WTC11 (cell line): ENCODE measurements around the gene NAV2. TPM values are rescaled to one million over a fixed set of nuclear protein-coding genes. Genes with fewer than 3 reads are reported as not detected.

ENCODE experiments used
- ATAC-seq: fragments of 200-7000 bp; cut with Tn5 transposase; 2 replicates; pipeline ENCODE4 v1.10.0; 2021; ENCODE audit warnings: mild to moderate bottlenecking, moderate library complexity
- CTCF ChIA-PET: fragments of 300-600 bp; sonication (Branson Sonifier 250); formaldehyde crosslinking; loops from one replicate; lab custom pipeline; 2021; ENCODE audit warnings: antibody characterized with exemption; lab: Charles Lee
- POLR2A ChIA-PET: fragments of 350-600 bp; sonication (Branson Sonifier 250); formaldehyde crosslinking; loops from one replicate; lab custom pipeline; 2021; ENCODE audit warnings: antibody characterized with exemption; lab: Charles Lee
- DNase-seq: peaks from one replicate; pipeline ENCODE4 v3.0.0; 2021; ENCODE audit warnings: low spot score
- H3K27ac Mint-ChIP-seq: 2 replicates; pipeline ENCODE4 v1.8.0; 2021; ENCODE audit warnings: mixed read lengths
- H3K27me3 Mint-ChIP-seq: 2 replicates; pipeline ENCODE4 v1.8.0; 2021; ENCODE audit warnings: low read depth, mild to moderate bottlenecking, moderate library complexity, mixed read lengths
- H3K36me3 Mint-ChIP-seq: 2 replicates; pipeline ENCODE4 v1.8.0; 2021; ENCODE audit warnings: mixed read lengths
- H3K4me1 Mint-ChIP-seq: 2 replicates; pipeline ENCODE4 v1.8.0; 2022; ENCODE audit warnings: mixed read lengths
- H3K4me3 Mint-ChIP-seq: 2 replicates; pipeline ENCODE4 v1.8.0; 2021; ENCODE audit warnings: mild to moderate bottlenecking, moderate library complexity, mixed read lengths
- H3K9me3 Mint-ChIP-seq: 2 replicates; pipeline ENCODE4 v1.8.0; 2021; ENCODE audit warnings: mixed read lengths
- AFF4 ChIP-seq: sonication (generic); formaldehyde crosslinking; IDR thresholded peaks from 2 replicates; pipeline ENCODE4 v1.8.1; 2023; ENCODE audit warnings: mild to moderate bottlenecking, missing genetic modification reagents, borderline replicate concordance
- ATF2 ChIP-seq: sonication (generic); formaldehyde crosslinking; IDR thresholded peaks from 2 replicates; pipeline ENCODE4 v1.8.1; 2022; ENCODE audit warnings: low read depth, missing genetic modification reagents, borderline replicate concordance
- E2F4 ChIP-seq: sonication (generic); formaldehyde crosslinking; IDR thresholded peaks from 2 replicates; pipeline ENCODE4 v1.8.1; 2022; ENCODE audit warnings: low read depth, mild to moderate bottlenecking, moderate library complexity, missing genetic modification reagents, borderline replicate concordance
- E2F5 ChIP-seq: sonication (generic); formaldehyde crosslinking; IDR thresholded peaks from 2 replicates; pipeline ENCODE4 v1.8.1; 2022; ENCODE audit warnings: mild to moderate bottlenecking, moderate library complexity, missing genetic modification reagents
- ELF4 ChIP-seq: sonication (generic); formaldehyde crosslinking; IDR thresholded peaks from 2 replicates; pipeline ENCODE4 v1.8.1; 2022; ENCODE audit warnings: low read depth, mild to moderate bottlenecking, moderate library complexity, missing genetic modification reagents
- ERG ChIP-seq: fragments of 250-450 bp; sonication (Bioruptor Pico); IDR thresholded peaks from 2 replicates; pipeline ENCODE4 v1.8.0; 2021; ENCODE audit warnings: mild to moderate bottlenecking
- FOXJ3 ChIP-seq: sonication (generic); formaldehyde crosslinking; IDR thresholded peaks from 2 replicates; pipeline ENCODE4 v1.9.0; 2021; ENCODE audit warnings: missing genetic modification reagents, mild to moderate bottlenecking, borderline replicate concordance
- GABPB1 ChIP-seq: sonication (generic); formaldehyde crosslinking; IDR thresholded peaks from 2 replicates; pipeline ENCODE4 v1.8.1; 2023; ENCODE audit warnings: mild to moderate bottlenecking, missing genetic modification reagents
- MXD4 ChIP-seq: fragments of 250-450 bp; sonication (Bioruptor Pico); IDR thresholded peaks from 2 replicates; pipeline ENCODE4 v1.8.0; 2021; ENCODE audit warnings: mild to moderate bottlenecking, moderate library complexity, borderline replicate concordance
- MYBL2 ChIP-seq: sonication (generic); formaldehyde crosslinking; IDR thresholded peaks from 2 replicates; pipeline ENCODE4 v1.8.1; 2023; ENCODE audit warnings: mild to moderate bottlenecking, moderate library complexity, missing genetic modification reagents
- NFATC4 ChIP-seq: fragments of 250-450 bp; sonication (Bioruptor Pico); IDR thresholded peaks from 2 replicates; pipeline ENCODE4 v1.9.0; 2021; ENCODE audit warnings: mild to moderate bottlenecking
- NFYB ChIP-seq: sonication (generic); formaldehyde crosslinking; conservative IDR thresholded peaks from 2 replicates; pipeline ENCODE4 v1.8.0; 2022; ENCODE audit warnings: low read depth, missing genetic modification reagents
- NR2C2 ChIP-seq: sonication (generic); formaldehyde crosslinking; IDR thresholded peaks from 2 replicates; pipeline ENCODE4 v1.8.0; 2022; ENCODE audit warnings: mild to moderate bottlenecking, missing genetic modification reagents
- RELA ChIP-seq: sonication (generic); formaldehyde crosslinking; IDR thresholded peaks from 2 replicates; pipeline ENCODE4 v1.8.1; 2022; ENCODE audit warnings: missing genetic modification reagents, mild to moderate bottlenecking, borderline replicate concordance
- SMAD4 ChIP-seq: sonication (generic); formaldehyde crosslinking; IDR thresholded peaks from 2 replicates; pipeline ENCODE4 v1.8.0; 2022; ENCODE audit warnings: mild to moderate bottlenecking, missing genetic modification reagents
- ZNF138 ChIP-seq: sonication (generic); formaldehyde crosslinking; conservative IDR thresholded peaks from 2 replicates; pipeline ENCODE4 v1.8.1; 2022; ENCODE audit warnings: mild to moderate bottlenecking, moderate library complexity, missing genetic modification reagents
- ZNF671 ChIP-seq: fragments of 250-450 bp; sonication (Bioruptor Pico); IDR thresholded peaks from 2 replicates; pipeline ENCODE4 v1.8.0; 2021; ENCODE audit warnings: mild to moderate bottlenecking
- total RNA-seq: library from RNA; stranded (reverse); gene quantifications from 3 replicates; pipeline ENCODE4 v1.2.3, GENCODE V29; 2021
- TF ChIP-seq, protein P1 (sequence below): sonication (generic); formaldehyde crosslinking; IDR thresholded peaks from 2 replicates; pipeline ENCODE4 v1.8.0; 2022; ENCODE audit warnings: mild to moderate bottlenecking, missing genetic modification reagents
- TF ChIP-seq, protein P2 (sequence below): sonication (generic); formaldehyde crosslinking; IDR thresholded peaks from 2 replicates; pipeline ENCODE4 v1.8.0; 2022; ENCODE audit warnings: missing genetic modification reagents
- TF ChIP-seq, protein P3 (sequence below): fragments of 250-450 bp; sonication (Bioruptor Pico); IDR thresholded peaks from 2 replicates; pipeline ENCODE4 v1.9.0; 2021; ENCODE audit warnings: mild to moderate bottlenecking

NAV2 gene
- total RNA-seq, 1 experiment from 2014 or later: 42.8 TPM

DNA sequence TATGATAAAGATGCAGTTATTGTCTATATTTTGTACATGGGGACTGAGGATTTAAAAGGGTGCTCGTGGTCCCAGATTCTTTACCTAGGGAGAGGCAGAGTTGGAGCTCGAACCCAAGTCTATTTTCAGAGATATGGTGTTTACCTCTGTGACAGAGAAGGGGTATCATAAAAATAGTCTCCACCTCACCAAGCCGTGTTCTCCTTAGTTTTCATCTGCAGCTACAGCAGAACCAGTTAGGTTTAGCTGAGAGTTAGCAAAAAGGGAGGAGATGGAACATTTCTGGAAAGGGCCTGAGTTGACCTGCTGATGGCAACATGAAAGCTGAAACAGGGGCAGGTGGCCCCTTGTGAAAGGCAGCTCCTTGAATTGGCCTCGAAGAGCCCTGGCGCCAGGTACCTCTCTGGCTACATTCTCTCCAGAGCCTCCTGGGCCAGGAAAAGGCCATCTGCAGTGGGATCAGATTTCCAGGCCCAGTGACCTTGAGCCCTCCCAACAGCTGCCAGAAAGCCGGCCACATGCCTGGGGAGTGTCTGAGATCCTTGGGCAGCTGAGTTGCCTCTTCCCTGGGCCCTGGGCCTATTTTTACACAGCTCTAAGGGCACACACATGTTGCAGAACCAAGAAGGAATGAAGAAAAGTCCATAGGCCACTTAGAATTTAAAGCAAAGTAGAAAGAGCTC is 136.6 kb downstream of the NAV2 start:
- H3K4me3 Mint-ChIP-seq: no peak overlapping the region
- ChIA-PET POLR2A (interaction anchor here (1.8 kb wide), 1 partner anchor 15 kb away, joined by 5 read pairs; no protein-coding TSS in a partner anchor), CTCF (interaction anchor here (0.6 to 1.9 kb wide), 4 partner anchors 22 to 72 kb away, joined by 3 to 8 read pairs (median 4); no protein-coding TSS in a partner anchor)
- H3K36me3 Mint-ChIP-seq: peaks cover 32% of the 10 kb centered on the region
- H3K4me1 Mint-ChIP-seq: peaks cover 52% of the 10 kb centered on the region
- H3K27me3 Mint-ChIP-seq: no peaks in the 10 kb centered on the region
- ATAC-seq: no peak
- no peak for TF ChIP-seq ELF4 (CRISPR knock-in tag)
- TF ChIP-seq MYBL2 (CRISPR knock-in tag): no peak
- no peak for TF ChIP-seq AFF4 (CRISPR knock-in tag)
- no peak for TF ChIP-seq SMAD4 (CRISPR knock-in tag)
- TF ChIP-seq, protein P1, sequence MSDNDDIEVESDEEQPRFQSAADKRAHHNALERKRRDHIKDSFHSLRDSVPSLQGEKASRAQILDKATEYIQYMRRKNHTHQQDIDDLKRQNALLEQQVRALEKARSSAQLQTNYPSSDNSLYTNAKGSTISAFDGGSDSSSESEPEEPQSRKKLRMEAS (CRISPR knock-in tag): no peak
- TF ChIP-seq GABPB1 (CRISPR knock-in tag): no peak
- no peak for TF ChIP-seq NFATC4 (CRISPR knock-in tag)
- TF ChIP-seq, protein P2, sequence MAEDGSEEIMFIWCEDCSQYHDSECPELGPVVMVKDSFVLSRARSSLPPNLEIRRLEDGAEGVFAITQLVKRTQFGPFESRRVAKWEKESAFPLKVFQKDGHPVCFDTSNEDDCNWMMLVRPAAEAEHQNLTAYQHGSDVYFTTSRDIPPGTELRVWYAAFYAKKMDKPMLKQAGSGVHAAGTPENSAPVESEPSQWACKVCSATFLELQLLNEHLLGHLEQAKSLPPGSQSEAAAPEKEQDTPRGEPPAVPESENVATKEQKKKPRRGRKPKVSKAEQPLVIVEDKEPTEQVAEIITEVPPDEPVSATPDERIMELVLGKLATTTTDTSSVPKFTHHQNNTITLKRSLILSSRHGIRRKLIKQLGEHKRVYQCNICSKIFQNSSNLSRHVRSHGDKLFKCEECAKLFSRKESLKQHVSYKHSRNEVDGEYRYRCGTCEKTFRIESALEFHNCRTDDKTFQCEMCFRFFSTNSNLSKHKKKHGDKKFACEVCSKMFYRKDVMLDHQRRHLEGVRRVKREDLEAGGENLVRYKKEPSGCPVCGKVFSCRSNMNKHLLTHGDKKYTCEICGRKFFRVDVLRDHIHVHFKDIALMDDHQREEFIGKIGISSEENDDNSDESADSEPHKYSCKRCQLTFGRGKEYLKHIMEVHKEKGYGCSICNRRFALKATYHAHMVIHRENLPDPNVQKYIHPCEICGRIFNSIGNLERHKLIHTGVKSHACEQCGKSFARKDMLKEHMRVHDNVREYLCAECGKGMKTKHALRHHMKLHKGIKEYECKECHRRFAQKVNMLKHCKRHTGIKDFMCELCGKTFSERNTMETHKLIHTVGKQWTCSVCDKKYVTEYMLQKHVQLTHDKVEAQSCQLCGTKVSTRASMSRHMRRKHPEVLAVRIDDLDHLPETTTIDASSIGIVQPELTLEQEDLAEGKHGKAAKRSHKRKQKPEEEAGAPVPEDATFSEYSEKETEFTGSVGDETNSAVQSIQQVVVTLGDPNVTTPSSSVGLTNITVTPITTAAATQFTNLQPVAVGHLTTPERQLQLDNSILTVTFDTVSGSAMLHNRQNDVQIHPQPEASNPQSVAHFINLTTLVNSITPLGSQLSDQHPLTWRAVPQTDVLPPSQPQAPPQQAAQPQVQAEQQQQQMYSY (CRISPR knock-in tag): no peak
- TF ChIP-seq FOXJ3 (CRISPR knock-in tag): no peak
- TF ChIP-seq E2F5 (CRISPR knock-in tag): no peak
- TF ChIP-seq NFYB: no peak
- TF ChIP-seq MXD4 (CRISPR knock-in tag): no peak
- no peak for TF ChIP-seq ATF2 (CRISPR knock-in tag)
- H3K9me3 Mint-ChIP-seq: peaks cover 12% of the 10 kb centered on the region
- H3K27ac Mint-ChIP-seq: no peak overlapping the region
- no peak for DNase-seq

DNA sequence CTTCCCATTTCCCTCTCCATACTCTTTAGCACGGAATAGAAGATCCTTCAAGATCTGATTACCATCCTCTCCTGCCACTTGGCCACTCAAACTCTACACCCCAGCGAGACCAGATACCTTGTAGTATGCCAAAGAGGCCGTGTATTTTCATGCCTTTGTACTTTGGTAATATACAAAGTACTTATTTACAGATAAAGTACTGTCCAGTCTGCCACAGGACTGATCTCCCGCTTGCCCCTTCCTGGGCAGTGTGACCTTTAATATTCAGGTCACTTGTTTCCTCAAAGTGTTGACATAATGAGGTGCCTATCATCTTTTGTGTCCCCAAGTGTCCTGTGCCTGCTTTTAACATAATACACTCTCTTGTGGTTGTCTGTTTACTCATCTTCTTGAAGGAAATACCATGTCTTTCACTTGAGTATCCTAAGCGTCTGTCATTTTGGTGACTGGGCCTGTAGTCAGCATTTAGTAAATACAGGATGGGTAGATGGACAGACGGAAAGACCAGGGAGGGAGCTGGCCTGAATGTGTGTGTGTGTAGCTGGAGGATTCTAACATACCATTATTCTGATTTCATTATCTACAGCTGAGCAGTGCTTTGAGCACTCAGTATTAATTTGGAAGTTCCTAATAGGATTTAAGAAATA is 137.4 kb downstream of the NAV2 start:
- DNase-seq: no peak
- peaks cover 28% of the 10 kb centered on the region for H3K36me3 Mint-ChIP-seq
- ChIA-PET POLR2A (no interaction called here), CTCF (no interaction called here)
- H3K9me3 Mint-ChIP-seq: peaks cover 12% of the 10 kb centered on the region
- H3K4me1 Mint-ChIP-seq: peaks cover 55% of the 10 kb centered on the region
- H3K27ac Mint-ChIP-seq: peak overlapping the region; percentile 44; the same call in 1 of the 2 replicates
- no peaks in the 10 kb centered on the region for H3K27me3 Mint-ChIP-seq
- no peak for ATAC-seq
- H3K4me3 Mint-ChIP-seq: no peak overlapping the region
- TF ChIP-seq, protein P3, sequence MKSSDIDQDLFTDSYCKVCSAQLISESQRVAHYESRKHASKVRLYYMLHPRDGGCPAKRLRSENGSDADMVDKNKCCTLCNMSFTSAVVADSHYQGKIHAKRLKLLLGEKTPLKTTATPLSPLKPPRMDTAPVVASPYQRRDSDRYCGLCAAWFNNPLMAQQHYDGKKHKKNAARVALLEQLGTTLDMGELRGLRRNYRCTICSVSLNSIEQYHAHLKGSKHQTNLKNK (CRISPR knock-in tag): no peak
- TF ChIP-seq E2F4 (CRISPR knock-in tag): no peak
- TF ChIP-seq ELF4 (CRISPR knock-in tag): no peak
- TF ChIP-seq ERG: no peak
- no peak for TF ChIP-seq ZNF671
- no peak for TF ChIP-seq ZNF138 (CRISPR knock-in tag)
- TF ChIP-seq RELA (CRISPR knock-in tag): no peak
- TF ChIP-seq NR2C2: no peak
